NCI-H524 treated with DMSO at 0.1 percent for 48 hours (cell line): Measurements from ENCODE around the gene MAP10.

Experiments
- DNase-seq: peaks from one replicate; lab custom pipeline; 2025; lab: John Stamatoyannopoulos, UW

Gene MAP10

GRCh38 chr1:232795497-232796053 is 9.6 kb upstream of the MAP10 start:
- no peak for DNase-seq

GRCh38 chr1:232797856-232798510 is 7.2 kb upstream of the MAP10 start:
- no peak for DNase-seq

GRCh38 chr1:232798920-232799319 is 6.3 kb upstream of the MAP10 start:
- no peak for DNase-seq

GRCh38 chr1:232806186-232806510 is 932 bp downstream of the MAP10 start:
- no peak for DNase-seq

DNA sequence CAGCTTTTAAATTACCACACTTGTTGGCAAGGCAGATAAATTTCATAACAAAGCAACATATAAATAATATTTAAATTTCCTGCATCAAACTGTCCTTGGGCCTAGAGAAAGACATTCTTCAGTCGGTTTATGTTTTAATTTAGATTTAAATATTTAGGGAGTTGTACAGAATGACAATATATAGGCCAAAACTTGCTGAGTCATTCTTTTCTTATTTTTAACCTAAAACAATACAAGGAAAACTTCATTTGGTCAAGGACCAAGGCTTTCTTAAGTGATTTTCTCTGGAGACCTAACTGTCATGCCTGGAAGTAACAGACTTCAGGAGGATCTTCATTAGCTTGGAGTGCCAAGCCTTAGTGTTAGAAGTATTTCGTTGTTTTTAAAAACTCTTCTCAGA is 5.6 kb downstream of the MAP10 start:
- no peak for DNase-seq

- no peak for DNase-seq
Observed at GRCh38 chr1:232812560-232812959, 7.3 kb downstream of the MAP10 start.

DNA sequence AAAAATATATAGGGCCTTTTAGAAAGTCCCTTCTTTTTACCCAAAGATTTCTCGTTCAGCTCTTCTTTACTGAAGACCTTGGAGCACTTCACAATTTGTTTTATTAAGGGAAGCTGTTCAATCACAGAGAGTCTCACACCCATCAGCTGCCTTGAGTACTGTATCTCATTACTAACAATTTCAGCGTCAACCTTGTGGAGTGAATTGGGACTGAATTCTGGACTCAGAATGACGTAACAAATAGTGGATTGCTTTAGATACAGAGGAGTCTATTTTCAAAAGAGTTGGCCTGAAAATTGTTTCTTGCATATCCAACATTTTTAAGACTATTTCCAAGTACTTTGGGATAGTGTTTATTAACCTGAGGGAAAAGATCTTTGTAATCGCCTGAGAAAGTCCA is 7.9 kb downstream of the MAP10 start:
- no peak for DNase-seq

- DNase-seq: no peak
Observed at GRCh38 chr1:232813760-232814159, 8.5 kb downstream of the MAP10 start.

- no peak for DNase-seq
Observed at GRCh38 chr1:232816324-232816723, 11.1 kb downstream of the MAP10 start.

DNA sequence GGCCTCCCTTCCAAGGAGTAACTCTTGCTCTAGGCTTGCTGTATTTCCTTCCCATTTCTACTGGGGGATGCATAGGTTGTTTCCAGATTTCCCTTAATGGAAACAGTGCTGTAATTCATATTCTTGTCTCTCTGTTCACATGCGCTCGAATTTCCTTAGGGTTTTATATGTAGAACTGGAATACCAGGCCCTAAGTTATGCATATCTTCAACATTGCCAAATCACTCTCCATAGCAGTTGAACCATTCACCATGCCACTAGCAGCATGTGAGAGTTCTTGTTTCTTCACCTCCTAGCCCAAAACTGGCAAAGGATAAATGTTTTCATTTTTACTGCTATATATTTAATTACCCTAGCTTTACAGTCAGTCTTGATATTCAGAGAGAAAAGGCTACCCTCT is 12.8 kb downstream of the MAP10 start:
- no peak for DNase-seq

DNA sequence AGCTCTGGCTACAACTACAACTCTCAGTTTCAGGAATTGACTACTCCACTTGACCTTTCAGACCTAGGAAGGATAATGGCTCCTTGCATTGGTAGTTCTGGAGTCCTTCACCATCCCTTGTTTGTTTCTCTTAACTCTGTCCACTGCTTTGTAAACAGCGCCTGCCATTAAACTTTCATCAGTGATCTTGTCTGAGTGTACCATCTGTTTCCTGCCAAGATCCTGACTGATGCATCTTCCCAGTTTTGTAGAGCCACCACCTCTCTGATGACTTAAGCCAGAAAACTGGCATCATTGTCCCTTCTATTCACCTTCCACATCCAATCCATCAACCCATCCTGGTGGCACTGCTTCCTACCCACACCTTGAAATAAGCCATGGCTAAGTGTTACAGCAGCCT is 15.2 kb downstream of the MAP10 start:
- no peak for DNase-seq

GRCh38 chr1:232822530-232822929 is 17.3 kb downstream of the MAP10 start:
- no peak for DNase-seq

DNA sequence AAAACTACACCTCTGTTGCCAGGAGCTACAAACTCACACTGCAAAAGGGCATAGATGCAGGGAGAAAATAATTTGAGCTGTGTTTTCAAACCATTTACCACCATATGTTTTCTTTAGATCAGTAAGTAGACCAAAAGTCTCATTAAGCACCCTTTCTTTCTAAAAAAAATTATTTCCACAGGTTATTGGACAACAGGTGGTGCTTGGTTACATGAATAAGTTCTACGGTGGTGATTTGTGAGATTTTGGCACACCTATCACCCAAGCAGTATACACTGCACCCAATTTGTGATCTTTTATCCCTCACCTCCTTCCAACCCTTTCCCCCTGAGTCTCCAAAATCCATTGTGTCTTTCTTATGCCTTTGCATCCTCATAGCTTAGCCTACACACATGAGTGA is 21.1 kb downstream of the MAP10 start:
- DNase-seq: no peak

GRCh38 chr1:232830661-232831060 is 25.4 kb downstream of the MAP10 start:
- no peak for DNase-seq

- DNase-seq: no peak
Observed at GRCh38 chr1:232831895-232832294, 26.7 kb downstream of the MAP10 start.

DNA sequence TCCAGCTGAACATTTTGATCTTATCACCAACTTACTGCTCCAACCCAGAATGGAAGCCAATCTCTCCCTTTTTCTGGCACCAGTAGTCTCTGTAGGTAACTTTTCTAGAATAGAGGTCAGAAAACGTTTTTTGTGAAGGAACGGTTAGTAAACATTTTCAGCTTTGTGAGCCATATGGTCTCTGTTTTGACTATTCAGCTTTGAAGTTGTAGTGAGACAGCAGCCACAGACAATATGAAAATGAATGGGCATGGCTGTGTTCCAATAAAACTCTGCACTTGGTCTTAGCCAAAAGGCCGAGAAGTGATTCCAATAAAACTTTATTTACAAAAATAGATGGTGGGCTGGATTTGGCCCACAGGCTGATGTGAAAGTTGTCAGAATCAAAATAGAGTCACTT is 28.9 kb downstream of the MAP10 start:
- DNase-seq: no peak

DNA sequence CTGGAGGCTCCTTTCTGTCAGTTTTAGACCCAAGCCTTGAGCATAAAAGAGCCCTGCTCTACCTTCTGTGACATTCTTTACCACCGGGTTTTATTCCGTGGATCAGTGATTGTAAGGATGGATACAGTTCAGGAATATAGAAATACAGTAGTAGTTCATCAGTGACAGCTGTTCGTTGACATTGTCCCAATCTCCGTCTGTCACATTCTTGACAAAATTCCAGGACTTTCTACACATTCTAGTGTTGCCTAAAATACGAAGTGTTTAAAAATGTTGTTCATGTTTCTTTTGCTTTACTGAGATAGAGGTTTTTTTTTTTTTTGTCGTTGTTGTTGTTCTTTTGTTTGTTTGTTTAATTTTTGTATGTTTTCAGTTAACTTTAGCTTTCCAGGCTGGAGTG is 29.9 kb downstream of the MAP10 start:
- DNase-seq: no peak

- DNase-seq: no peak
Observed at GRCh38 chr1:232837087-232837486, 31.9 kb downstream of the MAP10 start.

DNA sequence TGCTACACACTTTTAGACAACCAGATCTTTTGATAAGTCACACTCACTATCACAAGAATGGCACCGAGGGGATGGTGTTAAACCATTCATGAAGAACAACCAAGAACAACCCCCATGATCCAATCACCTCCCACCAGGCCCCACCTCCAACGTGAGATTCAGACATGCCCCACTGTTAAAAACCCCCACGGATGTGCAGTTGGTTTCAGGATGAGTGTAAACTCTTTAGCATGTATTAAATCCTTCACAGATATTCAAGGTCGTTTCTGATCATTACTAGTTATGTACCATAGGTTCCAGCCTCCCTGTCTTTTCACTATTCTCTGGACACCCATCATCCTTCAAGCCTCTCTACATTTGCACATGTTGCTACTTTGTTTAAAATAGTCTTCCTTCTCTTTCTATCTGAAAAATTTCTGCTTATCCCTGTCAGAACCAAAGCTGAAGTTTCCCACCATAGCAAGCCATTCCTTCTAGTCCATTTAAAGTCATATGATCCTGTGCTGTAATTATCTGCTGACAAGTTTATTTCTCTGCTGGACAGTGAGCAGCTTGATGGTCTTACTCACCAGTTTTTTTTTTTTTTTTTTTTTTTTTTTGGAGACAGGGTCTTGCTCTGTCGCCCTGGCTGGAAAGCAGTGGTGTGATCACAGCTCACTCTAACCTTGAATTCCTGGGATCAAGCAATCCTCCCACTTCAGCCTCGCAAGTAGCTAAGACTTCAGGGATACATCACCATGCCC is 36.8 kb downstream of the MAP10 start:
- DNase-seq: no peak

- no peak for DNase-seq
Observed at GRCh38 chr1:232844791-232845190, 39.6 kb downstream of the MAP10 start.

DNA sequence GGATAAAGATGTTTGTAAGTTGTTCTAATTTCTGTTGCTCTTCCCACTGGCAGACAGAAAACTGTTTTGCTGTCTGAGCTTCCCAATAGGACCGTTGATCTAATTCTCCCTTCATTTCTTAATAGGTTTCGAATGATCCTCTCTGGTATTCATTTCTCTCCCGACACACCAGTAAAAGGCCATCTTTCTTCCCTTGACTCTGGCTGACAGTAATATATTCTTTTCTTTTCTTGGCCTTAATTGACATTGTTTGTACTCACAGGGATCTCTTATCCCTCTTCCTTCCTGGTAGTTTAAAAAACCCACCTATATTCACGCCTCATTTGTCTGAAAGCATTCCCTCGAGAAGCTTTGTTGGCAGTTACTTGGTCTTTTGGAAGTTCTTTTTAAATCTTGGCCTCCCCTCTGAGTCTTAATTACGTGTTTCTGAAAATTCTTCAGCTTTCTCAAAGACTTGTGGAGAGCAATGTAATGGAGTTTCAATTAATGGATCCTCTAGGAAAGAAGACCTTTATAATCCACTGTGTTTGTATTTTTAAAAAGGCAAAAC is 40.3 kb downstream of the MAP10 start:
- DNase-seq: no peak

GRCh38 chr1:232851532-232851931 is 46.3 kb downstream of the MAP10 start:
- no peak for DNase-seq

GRCh38 chr1:232853994-232854797 is 49.0 kb downstream of the MAP10 start:
- no peak for DNase-seq
